Measurements from ENCODE around the gene MSANTD3.

DNA sequence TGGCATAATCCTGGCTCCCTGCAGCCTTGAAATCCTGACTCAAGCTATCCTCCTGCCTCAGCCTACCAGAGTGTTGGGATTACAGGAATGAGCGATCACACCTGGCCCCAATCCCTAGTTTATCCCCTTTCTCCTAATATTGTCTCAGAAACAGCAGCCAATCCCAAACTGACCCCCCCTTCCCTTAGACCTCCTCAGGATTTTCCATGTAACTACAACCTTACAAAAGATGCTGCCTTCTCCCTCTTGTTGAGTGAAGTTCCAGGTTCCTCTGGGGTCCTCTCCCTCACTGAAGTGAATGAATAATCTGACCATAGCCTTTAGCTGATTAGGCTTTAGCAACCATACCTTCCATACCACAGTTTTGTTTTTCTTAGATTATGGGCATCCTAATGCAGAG, 25.9 kb upstream of the MSANTD3 start:
- TF ChIP-seq, protein P1, sequence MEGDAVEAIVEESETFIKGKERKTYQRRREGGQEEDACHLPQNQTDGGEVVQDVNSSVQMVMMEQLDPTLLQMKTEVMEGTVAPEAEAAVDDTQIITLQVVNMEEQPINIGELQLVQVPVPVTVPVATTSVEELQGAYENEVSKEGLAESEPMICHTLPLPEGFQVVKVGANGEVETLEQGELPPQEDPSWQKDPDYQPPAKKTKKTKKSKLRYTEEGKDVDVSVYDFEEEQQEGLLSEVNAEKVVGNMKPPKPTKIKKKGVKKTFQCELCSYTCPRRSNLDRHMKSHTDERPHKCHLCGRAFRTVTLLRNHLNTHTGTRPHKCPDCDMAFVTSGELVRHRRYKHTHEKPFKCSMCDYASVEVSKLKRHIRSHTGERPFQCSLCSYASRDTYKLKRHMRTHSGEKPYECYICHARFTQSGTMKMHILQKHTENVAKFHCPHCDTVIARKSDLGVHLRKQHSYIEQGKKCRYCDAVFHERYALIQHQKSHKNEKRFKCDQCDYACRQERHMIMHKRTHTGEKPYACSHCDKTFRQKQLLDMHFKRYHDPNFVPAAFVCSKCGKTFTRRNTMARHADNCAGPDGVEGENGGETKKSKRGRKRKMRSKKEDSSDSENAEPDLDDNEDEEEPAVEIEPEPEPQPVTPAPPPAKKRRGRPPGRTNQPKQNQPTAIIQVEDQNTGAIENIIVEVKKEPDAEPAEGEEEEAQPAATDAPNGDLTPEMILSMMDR (conservative IDR thresholded peaks at IDR 0.05; ENCODE audit: low read depth, low read length), result no peak
- TF ChIP-seq EZH2 (IDR thresholded peaks at IDR 0.05; ENCODE audit: low read length, unreplicated experiment) (no peak), EZH2phosphoT487 (IDR thresholded peaks at IDR 0.05; ENCODE audit: borderline replicate concordance, low read length) (no peak)
